T-helper 1 cell treated with Interleukin-12 subunit alpha and Interleukin-12 subunit beta and Interleukin-4 antibody, amounts not matched to agents 30 μg/mL and 1 μg/mL, for 36 hours (primary cell): Measurements from ENCODE around the gene NR1D1.

ENCODE experiments used
- H3K27ac Mint-ChIP-seq: one replicate; pipeline ENCODE4 v1.8.0; 2021; ENCODE audit warnings: mild to moderate bottlenecking, mixed read lengths
- H3K27me3 Mint-ChIP-seq: one replicate; pipeline ENCODE4 v1.8.0; 2021; ENCODE audit warnings: low read depth, mixed read lengths
- H3K36me3 Mint-ChIP-seq: one replicate; pipeline ENCODE4 v1.8.0; 2021; ENCODE audit warnings: low read depth, mixed read lengths
- H3K4me1 Mint-ChIP-seq: one replicate; pipeline ENCODE4 v1.8.0; 2021; ENCODE audit warnings: low read depth, mixed read lengths
- H3K4me3 Mint-ChIP-seq: one replicate; pipeline ENCODE4 v1.8.0; 2021; ENCODE audit warnings: mild to moderate bottlenecking, moderate library complexity, mixed read lengths
- H3K9me3 Mint-ChIP-seq: one replicate; pipeline ENCODE4 v1.8.0; 2021; ENCODE audit warnings: mixed read lengths

The NR1D1 gene

GRCh38 chr17:40058865-40059264 lies 41.5 kb downstream of the NR1D1 start:
- no peak overlapping the region for H3K27ac Mint-ChIP-seq
- H3K9me3 Mint-ChIP-seq, result no peaks in the 10 kb centered on the region
- peaks cover 41% of the 10 kb centered on the region for H3K27me3 Mint-ChIP-seq
- peaks cover 1% of the 10 kb centered on the region for H3K36me3 Mint-ChIP-seq
- H3K4me3 Mint-ChIP-seq, result no peak overlapping the region
- peaks cover 20% of the 10 kb centered on the region for H3K4me1 Mint-ChIP-seq

GRCh38 chr17:40058186-40058784 lies 42.1 kb downstream of the NR1D1 start:
- H3K4me1 Mint-ChIP-seq, result peaks cover 19% of the 10 kb centered on the region
- peaks cover 35% of the 10 kb centered on the region for H3K27me3 Mint-ChIP-seq
- H3K9me3 Mint-ChIP-seq, result no peaks in the 10 kb centered on the region
- peaks cover 4% of the 10 kb centered on the region for H3K36me3 Mint-ChIP-seq
- no peak overlapping the region for H3K4me3 Mint-ChIP-seq
- H3K27ac Mint-ChIP-seq, result no peak overlapping the region

DNA sequence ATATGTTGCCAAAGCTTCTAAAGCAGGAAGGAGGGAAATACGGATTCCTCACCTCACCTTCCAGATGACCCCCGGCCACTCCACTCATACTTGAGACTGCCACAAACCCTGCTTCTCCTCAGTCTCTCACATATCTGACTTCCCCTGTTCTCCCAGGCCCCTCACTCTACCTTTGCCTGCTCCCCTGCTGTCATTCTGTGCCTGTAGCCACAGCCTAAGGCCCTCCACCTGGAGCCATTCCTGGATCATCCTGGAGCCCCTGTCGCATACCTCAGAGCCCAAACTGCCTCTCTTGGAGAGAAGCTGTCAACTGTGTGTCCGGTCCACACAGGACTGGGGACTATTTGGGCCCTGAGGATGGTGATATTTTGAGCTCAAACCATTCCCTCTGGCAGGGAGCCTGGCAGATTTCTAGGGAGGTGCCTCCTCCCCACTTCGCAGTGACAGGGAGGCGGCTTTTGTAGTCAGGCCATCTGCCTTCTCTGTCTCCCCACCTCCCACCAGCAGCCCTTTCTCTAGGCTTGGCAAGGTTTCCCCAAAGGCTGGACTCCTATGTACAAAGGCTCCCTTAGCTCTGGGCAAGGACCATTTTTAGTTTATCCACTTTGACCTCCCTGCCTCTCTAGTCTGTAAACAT lies 43.9 kb downstream of the NR1D1 start:
- Mint-ChIP-seq H3K27me3 (peaks cover 25% of the 10 kb centered on the region), H3K9me3 (no peaks in the 10 kb centered on the region), H3K4me1 (peaks cover 12% of the 10 kb centered on the region), H3K4me3 (no peak overlapping the region), H3K27ac (no peak overlapping the region), H3K36me3 (peaks cover 7% of the 10 kb centered on the region)
